Measurements from ENCODE around the gene BACE2. TPM values are rescaled to one million over a fixed set of nuclear protein-coding genes. Genes with fewer than 3 reads are reported as not detected.

The BACE2 gene
- total RNA-seq, 1 experiment from 2014 or later, result 21.3 TPM

GRCh38 chr21:41137889-41138288 lies 30.1 kb upstream of the BACE2 start:
- ChIA-PET CTCF (interaction anchor here (1.2 to 7.3 kb wide), 5 partner anchors 10 to 994 kb away, joined by 3 to 124 read pairs (median 8); no protein-coding TSS in a partner anchor), POLR2A (interaction anchor here (0.6 kb wide), 1 partner anchor 767 kb away, joined by 3 read pairs; no protein-coding TSS in a partner anchor)
- Mint-ChIP-seq H3K27ac (ENCODE audit: low read depth, unreplicated experiment) (no peak overlapping the region), H3K4me1 (ENCODE audit: insufficient read depth, unreplicated experiment) (peaks cover 12% of the 10 kb centered on the region), H3K9me3 (ENCODE audit: unreplicated experiment) (no peaks in the 10 kb centered on the region), H3K27me3 (ENCODE audit: insufficient read depth, unreplicated experiment) (peaks cover 13% of the 10 kb centered on the region), H3K36me3 (ENCODE audit: insufficient read depth, unreplicated experiment) (no peaks in the 10 kb centered on the region), H3K4me3 (ENCODE audit: unreplicated experiment) (no peak overlapping the region)
- TF ChIP-seq, protein P1, sequence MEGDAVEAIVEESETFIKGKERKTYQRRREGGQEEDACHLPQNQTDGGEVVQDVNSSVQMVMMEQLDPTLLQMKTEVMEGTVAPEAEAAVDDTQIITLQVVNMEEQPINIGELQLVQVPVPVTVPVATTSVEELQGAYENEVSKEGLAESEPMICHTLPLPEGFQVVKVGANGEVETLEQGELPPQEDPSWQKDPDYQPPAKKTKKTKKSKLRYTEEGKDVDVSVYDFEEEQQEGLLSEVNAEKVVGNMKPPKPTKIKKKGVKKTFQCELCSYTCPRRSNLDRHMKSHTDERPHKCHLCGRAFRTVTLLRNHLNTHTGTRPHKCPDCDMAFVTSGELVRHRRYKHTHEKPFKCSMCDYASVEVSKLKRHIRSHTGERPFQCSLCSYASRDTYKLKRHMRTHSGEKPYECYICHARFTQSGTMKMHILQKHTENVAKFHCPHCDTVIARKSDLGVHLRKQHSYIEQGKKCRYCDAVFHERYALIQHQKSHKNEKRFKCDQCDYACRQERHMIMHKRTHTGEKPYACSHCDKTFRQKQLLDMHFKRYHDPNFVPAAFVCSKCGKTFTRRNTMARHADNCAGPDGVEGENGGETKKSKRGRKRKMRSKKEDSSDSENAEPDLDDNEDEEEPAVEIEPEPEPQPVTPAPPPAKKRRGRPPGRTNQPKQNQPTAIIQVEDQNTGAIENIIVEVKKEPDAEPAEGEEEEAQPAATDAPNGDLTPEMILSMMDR (IDR thresholded peaks at IDR 0.05; ENCODE audit: unreplicated experiment), result no peak
- no TSS peak for BruUV-seq (replicated peaks)
- no peak for DNase-seq (ENCODE audit: unreplicated experiment)
- intact Hi-C loops (cut with micrococcal nuclease), result loop anchor here (10.0 kb wide), 1 partner anchor 1353 kb away; no protein-coding TSS in a partner anchor

DNA sequence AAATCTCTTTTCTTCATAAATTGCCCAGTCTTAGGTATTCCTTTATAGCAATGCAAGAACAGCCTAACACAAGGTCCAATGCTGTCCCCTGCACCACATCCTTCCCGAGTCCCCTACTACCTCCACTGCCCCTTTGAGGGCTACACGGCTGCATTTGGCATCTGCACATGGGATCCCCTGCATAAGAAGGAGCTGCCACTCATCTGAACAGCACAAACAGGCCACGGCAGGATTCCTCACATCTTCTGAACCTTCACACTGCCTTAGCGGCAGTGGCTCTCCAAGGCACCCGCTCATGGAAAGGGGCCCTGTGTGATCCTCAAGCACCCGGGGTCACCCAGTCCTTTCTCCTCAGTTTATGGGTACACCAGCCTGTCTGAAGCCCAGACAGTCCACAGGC lies 29.2 kb upstream of the BACE2 start:
- DNase-seq (ENCODE audit: unreplicated experiment), result no peak
- H3K4me3 Mint-ChIP-seq (ENCODE audit: unreplicated experiment), result no peak overlapping the region
- peaks cover 12% of the 10 kb centered on the region for H3K4me1 Mint-ChIP-seq (ENCODE audit: insufficient read depth, unreplicated experiment)
- no peaks in the 10 kb centered on the region for H3K36me3 Mint-ChIP-seq (ENCODE audit: insufficient read depth, unreplicated experiment)
- intact Hi-C loops (cut with micrococcal nuclease), result loop anchor here (10.0 kb wide), 1 partner anchor 1354 kb away; no protein-coding TSS in a partner anchor
- CTCF ChIA-PET, result interaction anchor here (0.5 to 7.3 kb wide), 3 partner anchors 16 to 995 kb away, joined by 3 to 124 read pairs (median 6); no protein-coding TSS in a partner anchor
- TF ChIP-seq, protein P1 (IDR thresholded peaks at IDR 0.05; ENCODE audit: unreplicated experiment), result no peak
- no TSS peak for BruUV-seq (replicated peaks)
- H3K27ac Mint-ChIP-seq (ENCODE audit: low read depth, unreplicated experiment), result no peak overlapping the region
- POLR2A ChIA-PET, result no interaction called here
- peaks cover 13% of the 10 kb centered on the region for H3K27me3 Mint-ChIP-seq (ENCODE audit: insufficient read depth, unreplicated experiment)
- no peaks in the 10 kb centered on the region for H3K9me3 Mint-ChIP-seq (ENCODE audit: unreplicated experiment)

DNA sequence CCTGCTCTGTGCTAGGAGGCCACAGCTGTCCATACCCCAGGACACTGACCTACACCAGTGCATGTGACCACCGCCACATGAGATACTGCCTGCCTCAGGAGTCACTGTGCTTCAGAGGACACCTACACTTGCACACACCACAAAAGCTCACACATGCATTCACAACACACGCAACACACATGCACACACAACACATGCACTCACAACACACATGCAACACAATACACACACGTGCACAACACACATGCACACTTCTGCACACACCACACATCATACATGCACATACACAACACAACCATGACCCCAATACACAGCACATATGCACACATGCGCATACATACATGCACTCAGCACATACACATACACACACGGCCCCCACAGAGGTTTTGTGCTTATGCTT lies 28.7 kb upstream of the BACE2 start:
- Mint-ChIP-seq H3K9me3 (ENCODE audit: unreplicated experiment) (no peaks in the 10 kb centered on the region), H3K4me1 (ENCODE audit: insufficient read depth, unreplicated experiment) (peaks cover 12% of the 10 kb centered on the region), H3K27ac (ENCODE audit: low read depth, unreplicated experiment) (no peak overlapping the region), H3K27me3 (ENCODE audit: insufficient read depth, unreplicated experiment) (peaks cover 13% of the 10 kb centered on the region), H3K4me3 (ENCODE audit: unreplicated experiment) (no peak overlapping the region), H3K36me3 (ENCODE audit: insufficient read depth, unreplicated experiment) (no peaks in the 10 kb centered on the region)
- intact Hi-C loops (cut with micrococcal nuclease), result loop anchor here (10.0 kb wide), 1 partner anchor 1354 kb away; no protein-coding TSS in a partner anchor
- no peak for DNase-seq (ENCODE audit: unreplicated experiment)
- TF ChIP-seq, protein P1 (IDR thresholded peaks at IDR 0.05; ENCODE audit: unreplicated experiment), result no peak
- no TSS peak for BruUV-seq (replicated peaks)
- POLR2A ChIA-PET, result no interaction called here
- CTCF ChIA-PET, result no interaction called here

DNA sequence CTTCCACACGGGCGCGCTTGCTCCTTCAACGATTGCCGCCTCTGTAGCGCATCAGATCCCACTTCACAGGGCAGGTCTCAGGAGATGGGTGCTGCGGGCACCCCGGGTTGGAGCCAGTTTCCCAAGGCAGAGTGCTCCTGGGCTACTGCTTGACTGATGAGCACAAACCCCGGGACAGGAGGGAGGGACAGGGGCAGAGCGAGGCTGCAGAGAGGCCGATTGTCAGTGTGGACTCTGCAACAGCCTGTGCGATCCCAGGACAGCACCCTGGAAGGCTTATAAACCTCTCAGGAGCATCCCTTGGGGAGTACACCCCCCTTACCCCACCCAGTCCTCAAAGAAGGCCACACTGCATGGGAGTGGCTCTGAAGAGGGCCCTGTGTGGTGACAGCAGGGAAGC lies 28.0 kb upstream of the BACE2 start:
- BruUV-seq (replicated peaks), result no TSS peak
- POLR2A ChIA-PET, result no interaction called here
- Mint-ChIP-seq H3K4me3 (ENCODE audit: unreplicated experiment) (no peak overlapping the region), H3K4me1 (ENCODE audit: insufficient read depth, unreplicated experiment) (peaks cover 12% of the 10 kb centered on the region), H3K27ac (ENCODE audit: low read depth, unreplicated experiment) (no peak overlapping the region), H3K36me3 (ENCODE audit: insufficient read depth, unreplicated experiment) (no peaks in the 10 kb centered on the region), H3K27me3 (ENCODE audit: insufficient read depth, unreplicated experiment) (peaks cover 10% of the 10 kb centered on the region), H3K9me3 (ENCODE audit: unreplicated experiment) (no peaks in the 10 kb centered on the region)
- TF ChIP-seq, protein P1 (IDR thresholded peaks at IDR 0.05; ENCODE audit: unreplicated experiment), result no peak
- CTCF ChIA-PET, result no interaction called here
- intact Hi-C loops (cut with micrococcal nuclease), result loop anchor here (10.0 kb wide), 1 partner anchor 1355 kb away; no protein-coding TSS in a partner anchor
- no peak for DNase-seq (ENCODE audit: unreplicated experiment)
